Prostate gland (tissue), 2 donors: ENCODE measurements around the gene CMTM4. TPM values are rescaled to one million over a fixed set of nuclear protein-coding genes. Genes with fewer than 3 reads are reported as not detected.
A peak's percentile ranks its signal among the peaks of the same experiment; 100 is the strongest.

Experiments used
- DNase-seq: peaks from one replicate; pipeline ENCODE4 v3.0.0-alpha.2; 2019; ENCODE audit warnings: low spot score
- H3K27ac ChIP-seq, 2 donors: fragments of 200-600 bp; sonication (generic); 2 replicates each; pipeline ENCODE4 v1.5.1; 2017 to 2019
- H3K27me3 ChIP-seq: fragments of 200-600 bp; sonication (generic); replicated peaks from 2 replicates; pipeline ENCODE4 v1.5.1; 2019; ENCODE audit not compliant: insufficient read depth
- H3K36me3 ChIP-seq, 2 donors: fragments of 200-600 bp; sonication (generic); 1 replicate in 1 of 2; 2 replicates in 1 of 2; pipeline versions ENCODE4 v1.5.1 to v1.8.1; 2017 to 2019
- H3K4me1 ChIP-seq: fragments of 200-600 bp; sonication (generic); replicated peaks from 2 replicates; pipeline ENCODE4 v1.5.1; 2019
- H3K4me3 ChIP-seq, 2 donors: fragments of 200-600 bp; sonication (generic); 2 replicates each; pipeline ENCODE4 v1.5.1; 2017 to 2019
- H3K9me3 ChIP-seq: fragments of 200-600 bp; sonication (generic); 2 replicates; pipeline ENCODE4 v1.5.1; 2017
- POLR2A ChIP-seq: fragments of 450-650 bp; IDR thresholded peaks from one replicate; pipeline ENCODE4 v1.6.1; 2016; ENCODE audit warnings: antibody characterized with exemption, mild to moderate bottlenecking
- POLR2AphosphoS5 ChIP-seq: sonication (generic); formaldehyde crosslinking; IDR thresholded peaks from one replicate; pipeline ENCODE4 v1.6.1; 2017; ENCODE audit warnings: antibody characterized with exemption
- WGBS: methylation state at CpG from one replicate; pipeline ENCODE4 v1.1.5; 2018; 5-methylcytosine and 5-hydroxymethylcytosine counted together
- intact Hi-C: fragments of 100-400 bp; cut with DNase I; formaldehyde crosslinking; loops from one replicate; pipeline ENCODE4 v1.14.2; 2022
- total RNA-seq, 2 donors: library from RNA; depleted of rRNA; stranded (reverse); fragments of >200 nt; gene quantifications; one replicate each; pipeline ENCODE4 v1.1.0, GENCODE V29; 2016
- TF ChIP-seq, protein P1 (sequence below), 4 experiments: fragments of 200-600 bp in 2 of 4; fragments of 450-650 bp in 2 of 4; sonication (generic) in 2 of 4; IDR thresholded peaks; 1 replicate in 3 of 4; 2 replicates in 1 of 4; pipeline ENCODE4 v1.5.1; 2016 to 2019; ENCODE audit warnings: antibody characterized with exemption in 4 of 4, mild to moderate bottlenecking in 2 of 4, moderate library complexity in 2 of 4

Gene CMTM4
- total RNA-seq, 2 donors from 2014 or later = 46.9 to 57.7 TPM

GRCh38 chr16:66652661-66653360 is 43.7 kb downstream of the CMTM4 start:
- 79% methylated on average over 7 of the region's 7 CpGs for WGBS
- intact Hi-C loops = loop anchor here (5.0 kb wide), 1 partner anchor 176 kb away; no protein-coding TSS in a partner anchor
- Histone ChIP-seq H3K36me3 (no peaks in the 10 kb centered on the region), H3K9me3 (no peaks in the 10 kb centered on the region), H3K4me3 (no peak overlapping the region), H3K4me1 (no peaks in the 10 kb centered on the region), H3K27ac (no peak overlapping the region), H3K27me3 (no peaks in the 10 kb centered on the region)
- no peak for DNase-seq
- TF ChIP-seq, protein P1, sequence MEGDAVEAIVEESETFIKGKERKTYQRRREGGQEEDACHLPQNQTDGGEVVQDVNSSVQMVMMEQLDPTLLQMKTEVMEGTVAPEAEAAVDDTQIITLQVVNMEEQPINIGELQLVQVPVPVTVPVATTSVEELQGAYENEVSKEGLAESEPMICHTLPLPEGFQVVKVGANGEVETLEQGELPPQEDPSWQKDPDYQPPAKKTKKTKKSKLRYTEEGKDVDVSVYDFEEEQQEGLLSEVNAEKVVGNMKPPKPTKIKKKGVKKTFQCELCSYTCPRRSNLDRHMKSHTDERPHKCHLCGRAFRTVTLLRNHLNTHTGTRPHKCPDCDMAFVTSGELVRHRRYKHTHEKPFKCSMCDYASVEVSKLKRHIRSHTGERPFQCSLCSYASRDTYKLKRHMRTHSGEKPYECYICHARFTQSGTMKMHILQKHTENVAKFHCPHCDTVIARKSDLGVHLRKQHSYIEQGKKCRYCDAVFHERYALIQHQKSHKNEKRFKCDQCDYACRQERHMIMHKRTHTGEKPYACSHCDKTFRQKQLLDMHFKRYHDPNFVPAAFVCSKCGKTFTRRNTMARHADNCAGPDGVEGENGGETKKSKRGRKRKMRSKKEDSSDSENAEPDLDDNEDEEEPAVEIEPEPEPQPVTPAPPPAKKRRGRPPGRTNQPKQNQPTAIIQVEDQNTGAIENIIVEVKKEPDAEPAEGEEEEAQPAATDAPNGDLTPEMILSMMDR (IDR thresholded peaks at IDR 0.05) = no peak
- TF ChIP-seq POLR2A (no peak), POLR2AphosphoS5 (no peak)

DNA sequence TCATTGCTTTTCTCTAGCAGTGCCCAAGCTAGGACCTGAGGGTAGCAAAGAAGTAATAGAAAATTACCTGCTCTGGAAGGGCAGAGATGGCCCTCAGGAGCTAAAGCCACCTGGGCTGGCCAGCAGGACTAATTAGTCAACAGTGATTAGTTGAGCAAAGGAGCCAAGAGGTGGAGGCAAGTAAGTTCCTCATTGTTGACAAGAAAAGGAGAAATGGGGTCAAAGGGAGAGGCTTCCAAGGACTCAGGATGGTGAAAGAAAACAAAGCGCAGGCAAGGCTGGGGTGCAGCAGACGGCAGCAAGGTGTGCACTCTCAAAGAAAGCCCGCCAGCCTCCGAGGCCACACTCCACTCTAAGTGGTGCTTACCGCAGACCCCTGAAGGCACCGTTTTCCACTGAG is 44.6 kb downstream of the CMTM4 start:
- TF ChIP-seq POLR2A (no peak), POLR2AphosphoS5 (no peak)
- TF ChIP-seq, protein P1 (IDR thresholded peaks at IDR 0.05) = no peak
- WGBS = 82% methylated on average over 6 of the region's 6 CpGs
- Histone ChIP-seq H3K4me1 (no peaks in the 10 kb centered on the region), H3K9me3 (no peaks in the 10 kb centered on the region), H3K4me3 (no peak overlapping the region), H3K36me3 (no peaks in the 10 kb centered on the region), H3K27me3 (no peaks in the 10 kb centered on the region), H3K27ac (no peak overlapping the region)
- intact Hi-C loops = loop anchor here (5.0 kb wide), 1 partner anchor 175 kb away; no protein-coding TSS in a partner anchor
- DNase-seq = no peak

- DNase-seq = no peak
- TF ChIP-seq POLR2A (no peak), POLR2AphosphoS5 (no peak)
- TF ChIP-seq, protein P1 (IDR thresholded peaks at IDR 0.05) = no peak
- intact Hi-C loops = loop anchor here (5.0 kb wide), 1 partner anchor 174 kb away; no protein-coding TSS in a partner anchor
- H3K27me3 ChIP-seq = no peaks in the 10 kb centered on the region
- no peak overlapping the region for H3K27ac ChIP-seq
- no peaks in the 10 kb centered on the region for H3K9me3 ChIP-seq
- no peaks in the 10 kb centered on the region for H3K4me1 ChIP-seq
- H3K36me3 ChIP-seq = no peaks in the 10 kb centered on the region
- H3K4me3 ChIP-seq = no peak overlapping the region
- WGBS = 69% methylated on average over 2 of the region's 2 CpGs
Measured at GRCh38 chr16:66651474-66651765, 45.1 kb downstream of the CMTM4 start.

GRCh38 chr16:66650707-66651473 is 45.7 kb downstream of the CMTM4 start:
- Histone ChIP-seq H3K27me3 (no peaks in the 10 kb centered on the region), H3K9me3 (no peaks in the 10 kb centered on the region), H3K27ac (peak overlapping the region in 1 of 2 donors; percentile 34), H3K4me1 (no peaks in the 10 kb centered on the region), H3K4me3 (no peak overlapping the region), H3K36me3 (no peaks in the 10 kb centered on the region)
- intact Hi-C loops = loop anchor here (5.0 kb wide), 1 partner anchor 174 kb away; no protein-coding TSS in a partner anchor
- TF ChIP-seq, protein P1 (IDR thresholded peaks at IDR 0.05) = peak; percentile 52 to 87 (median 78)
- TF ChIP-seq POLR2A = no peak
- TF ChIP-seq POLR2AphosphoS5 = peak; percentile 35
- WGBS = 19% methylated on average over 18 of the region's 18 CpGs
- DNase-seq = peak; percentile 76
